Measurements from ENCODE around the gene SMO. TPM values are rescaled to one million over a fixed set of nuclear protein-coding genes. Genes with fewer than 3 reads are reported as not detected.
"Not testable (repeated sequence)": the region's sequence is repeated elsewhere in the genome, so short reads cannot be mapped to it uniquely, and the experiment has no call there.

Gene SMO
- total RNA-seq, 1 donor from 2014 or later = 5.0 TPM

DNA sequence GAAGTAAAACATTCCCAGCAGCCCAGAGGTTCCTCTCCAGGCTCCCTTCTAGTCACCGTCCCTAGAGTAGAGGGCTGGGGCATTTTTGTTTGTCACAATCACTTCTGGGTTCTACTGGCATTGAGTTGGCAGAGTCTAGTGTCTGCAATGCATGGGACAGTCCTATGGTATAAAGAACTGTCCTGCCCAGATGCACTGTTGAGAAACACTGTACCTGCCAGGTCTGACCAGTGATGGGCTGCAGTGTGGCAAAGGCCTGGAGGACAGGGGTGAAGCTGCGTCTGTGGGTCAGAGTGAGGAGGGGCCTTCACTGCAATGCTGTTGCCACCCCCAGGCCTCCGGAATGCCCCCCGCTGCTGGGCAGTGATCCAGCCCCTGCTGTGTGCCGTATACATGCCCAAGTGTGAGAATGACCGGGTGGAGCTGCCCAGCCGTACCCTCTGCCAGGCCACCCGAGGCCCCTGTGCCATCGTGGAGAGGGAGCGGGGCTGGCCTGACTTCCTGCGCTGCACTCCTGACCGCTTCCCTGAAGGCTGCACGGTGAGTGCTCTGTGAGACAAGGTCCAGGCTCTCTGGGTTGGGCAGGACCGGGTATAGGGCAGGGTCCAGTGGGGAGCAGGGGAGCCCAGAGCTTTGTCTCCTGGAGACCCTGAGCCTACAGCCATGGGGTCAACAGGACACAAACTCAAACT lies 14.8 kb downstream of the SMO start:
- no peak for ATAC-seq
- intact Hi-C loops (cut with micrococcal nuclease) = no loop called here
- DNase-seq = no peak

DNA sequence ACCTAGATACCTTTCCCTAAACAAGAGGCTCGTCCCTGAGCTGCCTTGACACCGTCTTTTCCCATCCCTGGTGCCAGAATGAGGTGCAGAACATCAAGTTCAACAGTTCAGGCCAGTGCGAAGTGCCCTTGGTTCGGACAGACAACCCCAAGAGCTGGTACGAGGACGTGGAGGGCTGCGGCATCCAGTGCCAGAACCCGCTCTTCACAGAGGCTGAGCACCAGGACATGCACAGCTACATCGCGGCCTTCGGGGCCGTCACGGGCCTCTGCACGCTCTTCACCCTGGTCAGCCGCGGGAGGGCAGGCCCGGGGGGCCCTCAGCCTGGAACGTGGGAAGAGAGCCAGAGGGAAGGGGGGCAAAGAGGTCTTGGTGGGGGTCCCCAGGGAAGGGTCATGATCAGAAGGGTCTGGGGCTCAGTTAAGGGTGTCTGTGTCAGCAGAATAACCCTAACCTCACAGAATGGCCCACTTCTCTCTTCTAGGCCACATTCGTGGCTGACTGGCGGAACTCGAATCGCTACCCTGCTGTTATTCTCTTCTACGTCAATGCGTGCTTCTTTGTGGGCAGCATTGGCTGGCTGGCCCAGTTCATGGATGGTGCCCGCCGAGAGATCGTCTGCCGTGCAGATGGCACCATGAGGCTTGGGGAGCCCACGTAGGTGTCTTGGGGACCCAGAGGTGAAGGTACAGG lies 16.8 kb downstream of the SMO start:
- ATAC-seq = no peak
- DNase-seq = no peak
- intact Hi-C loops (cut with micrococcal nuclease) = no loop called here

DNA sequence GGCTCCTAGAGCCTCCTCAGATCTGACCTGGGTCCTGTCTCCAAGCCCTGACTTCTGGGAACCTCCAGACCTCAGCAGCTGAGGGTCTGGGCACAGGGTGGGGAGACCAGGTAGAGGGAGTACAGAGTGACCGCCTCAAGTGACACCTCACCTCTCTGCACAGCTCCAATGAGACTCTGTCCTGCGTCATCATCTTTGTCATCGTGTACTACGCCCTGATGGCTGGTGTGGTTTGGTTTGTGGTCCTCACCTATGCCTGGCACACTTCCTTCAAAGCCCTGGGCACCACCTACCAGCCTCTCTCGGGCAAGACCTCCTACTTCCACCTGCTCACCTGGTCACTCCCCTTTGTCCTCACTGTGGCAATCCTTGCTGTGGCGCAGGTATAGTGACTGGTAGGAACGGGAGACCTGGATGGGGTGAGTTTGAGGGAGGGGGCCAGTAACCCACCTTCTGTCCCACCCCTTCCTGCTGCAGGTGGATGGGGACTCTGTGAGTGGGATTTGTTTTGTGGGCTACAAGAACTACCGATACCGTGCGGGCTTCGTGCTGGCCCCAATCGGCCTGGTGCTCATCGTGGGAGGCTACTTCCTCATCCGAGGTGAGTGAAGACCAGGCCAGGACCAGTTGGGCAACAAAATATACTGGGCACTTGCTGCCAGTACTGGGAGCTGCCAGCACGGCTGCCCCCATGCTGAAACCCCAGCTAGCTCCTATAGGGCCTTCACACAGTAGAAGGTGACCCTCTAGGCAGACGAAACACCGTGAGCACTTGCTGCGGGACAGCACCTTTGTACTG lies 17.8 kb downstream of the SMO start:
- DNase-seq = no peak
- ATAC-seq = no peak
- intact Hi-C loops (cut with micrococcal nuclease) = no loop called here

DNA sequence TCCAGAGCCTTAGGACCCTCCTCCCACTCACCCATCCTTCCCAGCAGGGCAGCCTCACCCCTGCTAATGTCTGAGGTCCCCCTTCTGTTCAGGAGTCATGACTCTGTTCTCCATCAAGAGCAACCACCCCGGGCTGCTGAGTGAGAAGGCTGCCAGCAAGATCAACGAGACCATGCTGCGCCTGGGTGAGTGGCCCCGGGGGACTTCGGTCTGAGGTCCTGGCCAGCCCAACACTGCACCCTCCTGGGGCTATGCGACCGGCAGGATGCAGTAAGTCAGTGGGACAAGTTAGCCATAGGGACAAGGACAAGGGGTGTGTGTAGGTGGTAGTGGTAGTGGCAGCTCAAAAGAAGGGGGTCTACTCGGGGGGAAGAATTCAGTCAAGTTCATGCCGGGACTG lies 20.2 kb downstream of the SMO start:
- DNase-seq (no peak), ATAC-seq (no peak)
- intact Hi-C loops (cut with micrococcal nuclease) = no loop called here

DNA sequence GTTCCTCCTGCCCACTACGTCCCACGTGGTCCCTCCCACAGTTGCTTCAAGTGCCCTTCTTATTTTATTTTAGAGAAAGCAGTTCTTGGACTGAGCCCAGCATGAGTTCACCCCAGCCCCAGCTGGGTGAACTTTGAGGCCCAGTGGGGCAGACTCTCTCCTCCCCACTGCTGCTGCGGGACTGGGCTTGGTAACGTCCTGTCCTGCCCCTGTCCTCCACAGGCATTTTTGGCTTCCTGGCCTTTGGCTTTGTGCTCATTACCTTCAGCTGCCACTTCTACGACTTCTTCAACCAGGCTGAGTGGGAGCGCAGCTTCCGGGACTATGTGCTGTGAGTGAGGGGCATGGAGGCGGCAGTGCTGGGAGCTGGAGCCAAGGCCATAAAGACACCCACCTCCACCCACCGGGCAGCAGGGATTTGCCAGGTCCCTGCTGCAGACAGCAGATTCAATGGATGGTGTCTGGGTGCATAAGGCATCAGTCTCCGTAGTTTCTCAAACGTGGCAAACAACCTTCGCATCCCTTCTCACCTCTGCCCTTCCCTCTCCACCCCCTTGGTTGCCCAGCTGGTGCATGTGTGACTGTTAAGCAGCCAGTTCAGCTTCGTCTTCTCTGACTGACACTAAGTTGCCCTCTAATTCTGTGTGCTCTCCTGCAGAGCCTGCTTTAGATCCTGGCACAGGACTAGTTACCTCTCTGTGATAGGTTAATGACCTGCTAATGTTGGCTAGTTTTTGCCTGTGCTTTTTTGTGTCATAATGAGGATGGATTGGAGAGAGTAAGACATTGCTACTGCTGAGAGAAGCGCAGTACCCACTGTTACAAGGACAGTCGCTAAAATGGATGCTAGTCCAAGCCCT lies 20.9 kb downstream of the SMO start:
- intact Hi-C loops (cut with micrococcal nuclease) = no loop called here
- no peak for ATAC-seq
- no peak for DNase-seq

DNA sequence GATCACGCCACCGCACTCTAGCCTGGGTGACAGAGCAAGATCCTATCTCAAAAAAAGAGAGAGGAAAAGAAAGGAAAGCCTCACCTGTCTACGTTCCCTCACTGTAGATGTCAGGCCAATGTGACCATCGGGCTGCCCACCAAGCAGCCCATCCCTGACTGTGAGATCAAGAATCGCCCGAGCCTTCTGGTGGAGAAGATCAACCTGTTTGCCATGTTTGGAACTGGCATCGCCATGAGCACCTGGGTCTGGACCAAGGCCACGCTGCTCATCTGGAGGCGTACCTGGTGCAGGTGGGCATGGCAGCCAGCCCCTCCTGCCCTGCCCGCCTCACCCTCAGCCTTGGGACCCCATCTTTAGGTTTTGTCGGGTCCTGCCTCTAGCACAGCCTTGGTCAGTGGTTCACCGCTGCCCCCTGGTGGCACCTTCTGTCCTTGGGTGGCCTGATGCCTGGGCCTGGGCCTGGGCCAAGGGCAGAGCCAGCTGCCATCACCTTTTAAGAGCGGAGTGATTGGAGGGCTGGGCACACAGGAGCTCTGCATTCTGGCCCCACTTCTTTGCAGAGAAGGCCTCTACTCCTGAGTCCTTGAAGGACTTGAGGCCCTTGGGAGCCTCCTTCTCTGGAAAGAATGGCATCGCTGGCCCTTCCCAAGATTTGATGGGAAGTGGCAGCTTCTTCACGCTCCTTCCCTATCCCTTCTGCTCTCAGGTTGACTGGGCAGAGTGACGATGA lies 22.0 kb downstream of the SMO start:
- DNase-seq = peak; percentile 92
- intact Hi-C loops (cut with micrococcal nuclease) = no loop called here
- ATAC-seq = peak; percentile 93

DNA sequence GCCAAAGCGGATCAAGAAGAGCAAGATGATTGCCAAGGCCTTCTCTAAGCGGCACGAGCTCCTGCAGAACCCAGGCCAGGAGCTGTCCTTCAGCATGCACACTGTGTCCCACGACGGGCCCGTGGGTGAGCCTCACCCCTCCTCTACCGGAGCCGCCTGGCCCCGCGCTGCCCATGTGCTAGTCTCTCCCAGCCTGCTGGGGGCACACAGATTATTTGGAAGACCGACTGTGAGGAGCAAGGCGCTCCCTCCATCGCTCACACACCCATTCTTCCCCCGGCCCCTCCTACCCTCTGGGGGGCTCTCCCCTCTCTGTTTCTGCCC lies 22.5 kb downstream of the SMO start:
- DNase-seq (no peak), ATAC-seq (peak; percentile 38)
- intact Hi-C loops (cut with micrococcal nuclease) = no loop called here

DNA sequence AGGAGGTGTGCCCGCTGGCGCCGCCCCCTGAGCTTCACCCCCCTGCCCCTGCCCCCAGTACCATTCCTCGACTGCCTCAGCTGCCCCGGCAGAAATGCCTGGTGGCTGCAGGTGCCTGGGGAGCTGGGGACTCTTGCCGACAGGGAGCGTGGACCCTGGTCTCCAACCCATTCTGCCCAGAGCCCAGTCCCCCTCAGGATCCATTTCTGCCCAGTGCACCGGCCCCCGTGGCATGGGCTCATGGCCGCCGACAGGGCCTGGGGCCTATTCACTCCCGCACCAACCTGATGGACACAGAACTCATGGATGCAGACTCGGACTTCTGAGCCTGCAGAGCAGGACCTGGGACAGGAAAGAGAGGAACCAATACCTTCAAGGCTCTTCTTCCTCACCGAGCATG lies 23.7 kb downstream of the SMO start:
- no peak for DNase-seq
- no peak for ATAC-seq
- intact Hi-C loops (cut with micrococcal nuclease) = no loop called here

DNA sequence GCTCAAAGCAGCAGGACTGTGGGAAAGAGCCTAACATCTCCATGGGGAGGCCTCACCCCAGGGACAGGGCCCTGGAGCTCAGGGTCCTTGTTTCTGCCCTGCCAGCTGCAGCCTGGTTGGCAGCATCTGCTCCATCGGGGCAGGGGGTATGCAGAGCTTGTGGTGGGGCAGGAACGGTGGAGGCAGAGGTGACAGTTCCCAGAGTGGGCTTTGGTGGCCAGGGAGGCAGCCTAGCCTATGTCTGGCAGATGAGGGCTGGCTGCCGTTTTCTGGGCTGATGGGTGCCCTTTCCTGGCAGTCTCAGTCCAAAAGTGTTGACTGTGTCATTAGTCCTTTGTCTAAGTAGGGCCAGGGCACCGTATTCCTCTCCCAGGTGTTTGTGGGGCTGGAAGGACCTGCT lies 24.2 kb downstream of the SMO start:
- no peak for ATAC-seq
- DNase-seq = no peak
- intact Hi-C loops (cut with micrococcal nuclease) = no loop called here

DNA sequence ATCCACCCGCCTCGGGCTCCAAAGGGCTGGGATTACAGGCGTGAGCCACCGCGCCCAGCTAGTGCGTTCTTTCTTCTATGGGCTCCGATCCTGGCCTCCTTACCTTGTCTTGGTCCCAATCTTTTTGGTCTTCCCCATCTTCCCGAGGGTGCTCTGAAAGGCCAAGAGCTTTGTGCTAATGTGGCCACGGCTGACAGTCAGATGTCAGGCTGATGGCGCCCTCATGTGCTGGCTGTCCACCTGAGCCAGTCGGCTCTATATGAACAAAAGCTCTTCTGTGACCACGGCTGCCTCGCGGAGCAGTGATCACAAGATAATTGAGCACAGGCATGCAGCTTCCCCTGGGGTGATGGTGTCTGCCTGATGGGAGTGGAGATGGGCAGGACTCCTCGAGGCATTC lies 25.4 kb downstream of the SMO start:
- intact Hi-C loops (cut with micrococcal nuclease) = no loop called here

DNA sequence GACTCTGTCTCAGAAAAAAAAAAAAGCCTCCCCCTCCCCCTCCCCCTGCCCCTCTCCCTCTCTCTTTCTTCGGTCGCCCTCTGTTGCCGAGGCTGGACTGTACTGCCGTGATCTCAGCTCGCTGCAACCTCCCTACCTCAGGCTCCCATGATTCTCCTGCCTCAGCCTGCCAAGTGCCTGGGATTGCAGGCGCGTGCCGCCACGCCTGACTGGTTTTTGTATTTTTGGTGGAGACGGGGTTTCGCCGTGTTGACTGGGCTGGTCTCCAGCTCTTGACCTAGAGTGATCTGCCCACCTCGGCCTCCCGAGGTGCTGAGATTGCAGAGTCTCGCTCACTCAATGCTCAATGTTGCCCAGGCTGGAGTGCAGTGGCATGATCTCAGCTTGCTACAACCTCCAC lies 27.3 kb downstream of the SMO start:
- DNase-seq; intact Hi-C loops (cut with micrococcal nuclease); ATAC-seq: not testable (repeated sequence)

More for the DNA sequence above, 25.4 kb downstream of the SMO start:
- DNase-seq (no peak), ATAC-seq (no peak)

DNA sequence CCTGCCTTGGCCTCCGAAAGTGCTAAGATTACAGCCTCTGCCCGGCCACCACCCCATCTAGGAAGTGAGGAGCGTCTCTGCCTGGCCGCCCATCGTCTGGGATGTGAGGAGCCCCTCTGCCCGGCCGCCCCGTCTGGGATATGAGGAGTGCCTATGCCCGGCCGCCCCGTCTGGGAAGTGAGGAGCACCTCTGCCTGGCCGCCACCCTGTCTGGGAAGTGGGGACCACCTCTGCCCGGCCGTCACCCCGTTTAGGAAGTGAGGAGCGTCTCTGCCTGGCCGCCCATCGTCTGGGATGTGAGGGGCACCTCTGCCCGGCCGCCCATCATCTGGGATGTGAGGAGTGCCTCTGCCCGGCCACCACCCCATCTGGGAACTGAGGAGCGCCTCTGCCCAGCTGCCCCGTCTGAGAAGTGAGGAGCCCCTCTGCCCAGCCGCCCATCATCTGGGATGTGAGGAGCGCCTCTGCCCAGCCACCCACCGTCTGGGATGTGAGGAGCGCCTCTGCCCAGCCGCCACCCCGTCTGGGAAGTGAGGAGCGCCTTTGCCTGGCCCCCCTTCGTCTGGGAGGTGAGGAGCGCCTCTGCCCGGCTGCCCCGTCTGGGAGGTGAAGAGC lies 27.8 kb downstream of the SMO start:
- intact Hi-C loops (cut with micrococcal nuclease); DNase-seq; ATAC-seq: not testable (repeated sequence)

DNA sequence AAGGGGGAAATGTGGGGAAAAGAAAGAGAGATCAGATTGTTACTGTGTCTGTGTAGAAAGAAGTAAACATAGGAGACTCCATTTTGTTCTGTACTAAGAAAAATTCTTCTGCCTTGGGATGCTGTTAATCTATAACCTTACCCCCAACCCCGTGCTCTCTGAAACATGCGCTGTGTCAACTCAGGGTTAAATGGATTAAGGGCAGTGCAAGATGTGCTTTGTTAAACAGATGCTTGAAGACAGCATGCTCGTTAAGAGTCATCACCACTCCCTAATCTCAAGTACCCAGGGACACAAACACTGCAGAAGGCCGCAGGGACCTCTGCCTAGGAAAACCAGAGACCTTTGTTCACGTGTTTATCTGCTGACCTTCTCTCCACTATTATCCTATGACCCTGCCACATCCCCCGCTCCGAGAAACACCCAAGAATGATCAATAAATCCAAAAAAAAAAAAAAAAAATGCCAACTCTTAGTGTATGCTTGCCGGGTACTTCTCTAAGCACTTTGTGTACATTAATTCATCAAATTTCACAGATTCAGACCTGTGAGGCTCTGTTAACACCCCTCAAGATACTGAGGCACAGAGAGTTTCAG lies 28.5 kb downstream of the SMO start:
- intact Hi-C loops (cut with micrococcal nuclease); ATAC-seq; DNase-seq: not testable (repeated sequence)

DNA sequence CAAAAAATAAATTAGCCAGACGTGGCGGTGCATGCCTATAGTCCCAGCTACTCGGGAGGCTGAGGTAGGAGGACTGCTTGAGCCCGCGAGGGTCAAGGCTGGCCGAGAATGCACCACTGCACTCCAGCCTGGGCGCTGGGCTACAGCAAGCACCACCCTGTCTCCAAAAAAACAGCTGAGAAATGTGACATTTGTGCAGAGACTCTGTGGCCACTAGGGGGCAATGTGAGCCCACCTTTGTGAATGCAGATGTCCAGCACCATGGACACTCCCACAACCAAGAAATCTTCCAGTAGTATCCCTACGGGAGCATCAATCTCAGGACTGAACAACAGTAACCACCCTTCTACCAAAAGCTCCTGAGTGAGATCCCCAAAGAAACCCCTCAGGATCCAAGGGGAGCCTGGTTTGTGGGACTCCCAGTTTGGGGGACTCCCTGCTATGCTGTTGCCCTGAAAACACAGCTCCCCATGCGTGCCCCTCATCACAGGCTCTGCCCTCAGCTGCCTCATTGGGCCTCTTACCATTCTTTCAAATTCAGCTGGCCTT lies 30.2 kb downstream of the SMO start:
- intact Hi-C loops (cut with micrococcal nuclease) = no loop called here
- DNase-seq = peak; percentile 86
- ATAC-seq = peak; percentile 93

DNA sequence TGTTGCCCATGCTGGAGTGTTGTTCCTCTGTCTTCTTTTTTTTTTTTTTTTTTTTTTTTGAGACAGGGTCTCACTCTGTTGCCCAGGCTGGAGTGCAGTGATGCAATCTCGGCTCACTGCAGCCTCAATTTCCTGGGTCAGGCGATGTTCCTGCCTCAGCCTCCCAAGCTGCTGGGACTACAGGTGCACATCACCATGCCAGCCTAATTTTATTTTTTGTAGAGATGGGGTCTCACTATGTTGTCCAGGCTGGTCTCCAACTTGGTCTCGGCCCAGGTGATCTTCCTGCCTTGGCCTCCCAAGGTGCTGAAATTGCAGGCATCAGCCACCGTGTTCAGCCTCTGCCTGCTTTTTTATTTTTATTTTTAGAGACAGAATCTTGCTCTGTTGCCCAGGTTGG lies 30.7 kb downstream of the SMO start:
- ATAC-seq; intact Hi-C loops (cut with micrococcal nuclease); DNase-seq: not testable (repeated sequence)

DNA sequence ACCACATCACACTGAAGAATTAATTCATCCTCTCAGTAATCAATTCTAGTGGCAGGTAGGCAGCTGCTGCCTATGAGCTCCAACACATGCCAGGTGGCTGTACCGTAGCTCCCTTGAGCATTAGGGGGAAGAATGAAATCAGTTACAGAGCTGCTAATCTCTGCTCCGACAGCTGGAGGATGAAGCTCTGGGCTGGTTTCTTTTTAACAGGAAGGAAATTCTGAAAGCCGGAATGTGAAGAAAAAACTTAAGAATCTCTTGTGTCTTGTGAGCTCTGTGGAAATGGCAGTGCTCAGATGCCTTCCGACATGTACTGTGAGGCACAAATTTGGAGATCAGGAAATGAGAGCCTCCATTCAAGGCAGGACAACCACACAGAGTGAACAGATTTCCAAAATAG lies 33.6 kb downstream of the SMO start:
- no peak for DNase-seq
- intact Hi-C loops (cut with micrococcal nuclease) = loop anchor here (5.0 kb wide), 1 partner anchor 75 kb away; no protein-coding TSS in a partner anchor
- no peak for ATAC-seq
